HAP-1 (cell line): Measurements from ENCODE around the gene XPNPEP3.

Source experiments
- DNase-seq, 2 experiments: peaks; one replicate each; pipeline ENCODE4 v3.0.0-alpha.2; 2016 to 2020; ENCODE audit warnings: low spot score in 2 of 2
- H3K27me3 ChIP-seq: fragments of 250-450 bp; sonication (Bioruptor Pico); 2 replicates; pipeline ENCODE4 v1.5.1; 2020; ENCODE audit warnings: low read depth, mild to moderate bottlenecking, moderate library complexity
- H3K36me3 ChIP-seq: fragments of 250-450 bp; sonication (Bioruptor Pico); replicated peaks from 2 replicates; pipeline ENCODE4 v1.5.1; 2020; ENCODE audit warnings: mild to moderate bottlenecking
- H3K4me1 ChIP-seq: fragments of 250-450 bp; sonication (Bioruptor Pico); 2 replicates; pipeline ENCODE4 v1.5.1; 2020; ENCODE audit warnings: mild to moderate bottlenecking
- H3K4me3 ChIP-seq: fragments of 250-450 bp; sonication (Bioruptor Pico); 2 replicates; pipeline ENCODE4 v1.5.1; 2020; ENCODE audit warnings: mild to moderate bottlenecking, moderate library complexity
- H3K9me3 ChIP-seq: fragments of 250-450 bp; sonication (Bioruptor Pico); 2 replicates; pipeline ENCODE4 v1.5.1; 2020; ENCODE audit warnings: mild to moderate bottlenecking, moderate library complexity
- in situ Hi-C: fragments of 300-500 bp; cut with MboI; formaldehyde crosslinking; loops from 3 replicates; pipeline ENCODE4 v1.14.3; 2020; ENCODE audit warnings: low sequenced_read_pairs, inconsistent platforms, mixed read lengths

XPNPEP3 gene

GRCh38 chr22:40967111-40967760 lies 110.3 kb downstream of the XPNPEP3 start:
- Histone ChIP-seq H3K4me1 (peaks cover 6% of the 10 kb centered on the region; the same call in 1 of the 2 replicates), H3K4me3 (no peak overlapping the region), H3K27me3 (no peaks in the 10 kb centered on the region), H3K9me3 (no peaks in the 10 kb centered on the region), H3K36me3 (peaks cover 65% of the 10 kb centered on the region)
- in situ Hi-C loops, result no loop called here
- DNase-seq, result no peak

DNA sequence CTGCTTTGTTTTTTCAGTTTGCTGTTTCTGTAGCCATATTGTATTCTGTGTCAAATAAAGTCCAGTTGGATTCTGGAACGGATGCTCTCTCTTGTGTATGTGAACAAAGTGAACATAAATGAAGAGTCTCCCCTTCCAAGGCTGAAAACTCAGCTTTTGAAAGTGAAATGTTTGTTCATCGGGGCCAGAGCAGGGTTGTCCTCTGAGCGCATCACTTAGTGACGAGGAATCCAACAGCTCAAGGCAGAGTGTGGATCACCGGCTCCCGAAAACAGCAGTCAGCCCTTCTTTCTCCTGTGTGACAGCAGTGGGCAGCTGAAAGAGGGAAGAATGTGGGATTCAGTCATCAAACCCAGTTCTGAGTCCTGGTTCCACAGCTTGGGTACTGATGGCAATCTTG lies 115.6 kb downstream of the XPNPEP3 start:
- no peak overlapping the region for H3K4me3 ChIP-seq
- H3K4me1 ChIP-seq, result no peaks in the 10 kb centered on the region
- no peaks in the 10 kb centered on the region for H3K9me3 ChIP-seq
- in situ Hi-C loops, result no loop called here
- no peak for DNase-seq
- no peaks in the 10 kb centered on the region for H3K27me3 ChIP-seq
- peaks cover 23% of the 10 kb centered on the region for H3K36me3 ChIP-seq

GRCh38 chr22:40973144-40973543 lies 116.2 kb downstream of the XPNPEP3 start:
- DNase-seq, result no peak
- in situ Hi-C loops, result no loop called here
- Histone ChIP-seq H3K4me3 (no peak overlapping the region), H3K9me3 (no peaks in the 10 kb centered on the region), H3K27me3 (no peaks in the 10 kb centered on the region), H3K4me1 (no peaks in the 10 kb centered on the region), H3K36me3 (peaks cover 18% of the 10 kb centered on the region)

DNA sequence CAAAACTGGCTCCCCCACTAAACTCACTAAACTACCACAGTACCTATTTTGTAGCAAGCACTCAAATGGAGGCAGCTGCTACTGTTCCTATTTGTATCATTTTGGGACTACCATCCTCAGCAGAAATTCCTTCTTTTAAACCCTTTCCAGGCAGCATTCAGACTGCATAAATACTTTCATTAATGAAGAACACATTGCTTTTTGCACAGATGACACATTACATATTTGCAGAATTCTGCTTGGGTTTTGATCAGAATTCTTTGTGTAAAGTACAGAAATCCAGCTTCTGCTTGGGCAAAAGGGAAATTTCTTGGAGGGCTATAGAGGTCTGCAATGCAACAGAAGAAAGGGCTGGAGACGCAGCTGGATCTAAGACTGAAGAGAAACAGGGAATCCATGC lies 118.4 kb downstream of the XPNPEP3 start:
- H3K27me3 ChIP-seq, result no peaks in the 10 kb centered on the region
- no peaks in the 10 kb centered on the region for H3K4me1 ChIP-seq
- no peak for DNase-seq
- in situ Hi-C loops, result no loop called here
- no peaks in the 10 kb centered on the region for H3K9me3 ChIP-seq
- H3K36me3 ChIP-seq, result peaks cover 6% of the 10 kb centered on the region; the same call in 1 of the 2 replicates
- no peak overlapping the region for H3K4me3 ChIP-seq

DNA sequence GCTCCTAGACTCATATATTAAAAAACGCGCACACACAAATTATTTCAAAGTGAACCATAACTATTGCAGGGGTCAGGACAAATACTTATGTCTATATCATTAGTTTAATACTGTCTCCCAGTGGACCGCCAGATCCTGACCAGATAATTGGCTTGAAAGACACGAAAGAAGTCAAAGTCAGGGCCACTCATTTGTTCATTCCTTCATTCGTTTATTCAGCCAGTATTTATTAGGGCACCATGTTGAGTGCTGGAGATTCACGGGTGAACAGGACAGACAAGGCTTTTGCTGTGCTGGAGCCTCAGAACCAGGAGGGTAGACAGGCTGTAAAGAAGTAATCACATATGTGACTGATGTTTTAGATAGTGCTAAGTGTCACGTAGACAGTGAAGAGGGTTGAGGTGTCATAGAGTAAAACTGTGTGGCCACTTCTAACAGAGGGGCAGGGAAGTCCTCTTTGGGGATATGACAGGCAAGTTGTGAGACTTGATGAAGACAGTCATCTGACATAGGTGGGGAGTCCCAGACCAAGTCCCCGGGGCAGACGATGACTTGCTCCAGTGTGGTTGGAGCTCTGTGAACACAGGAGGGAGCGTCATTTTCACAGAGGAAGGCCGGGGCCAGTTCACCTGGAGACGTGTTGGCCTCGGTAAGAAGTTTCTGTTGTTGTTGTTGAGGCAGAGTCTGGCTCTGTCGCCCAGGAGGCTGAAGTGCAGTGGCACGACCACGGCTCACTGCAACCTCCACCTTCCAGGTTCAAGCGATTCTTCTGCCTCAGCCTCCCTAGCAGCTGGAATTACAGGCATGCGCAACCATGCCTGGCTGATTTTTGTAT lies 120.1 kb downstream of the XPNPEP3 start:
- in situ Hi-C loops, result no loop called here
- no peaks in the 10 kb centered on the region for H3K27me3 ChIP-seq
- no peaks in the 10 kb centered on the region for H3K9me3 ChIP-seq
- H3K4me3 ChIP-seq, result no peak overlapping the region
- H3K4me1 ChIP-seq, result no peaks in the 10 kb centered on the region
- no peak for DNase-seq
- H3K36me3 ChIP-seq, result peaks cover 6% of the 10 kb centered on the region; the same call in 1 of the 2 replicates

GRCh38 chr22:40979198-40979597 lies 122.2 kb downstream of the XPNPEP3 start:
- Histone ChIP-seq H3K27me3 (no peaks in the 10 kb centered on the region), H3K4me3 (no peak overlapping the region), H3K4me1 (no peaks in the 10 kb centered on the region), H3K9me3 (no peaks in the 10 kb centered on the region), H3K36me3 (no peaks in the 10 kb centered on the region)
- DNase-seq, result no peak
- in situ Hi-C loops, result no loop called here

DNA sequence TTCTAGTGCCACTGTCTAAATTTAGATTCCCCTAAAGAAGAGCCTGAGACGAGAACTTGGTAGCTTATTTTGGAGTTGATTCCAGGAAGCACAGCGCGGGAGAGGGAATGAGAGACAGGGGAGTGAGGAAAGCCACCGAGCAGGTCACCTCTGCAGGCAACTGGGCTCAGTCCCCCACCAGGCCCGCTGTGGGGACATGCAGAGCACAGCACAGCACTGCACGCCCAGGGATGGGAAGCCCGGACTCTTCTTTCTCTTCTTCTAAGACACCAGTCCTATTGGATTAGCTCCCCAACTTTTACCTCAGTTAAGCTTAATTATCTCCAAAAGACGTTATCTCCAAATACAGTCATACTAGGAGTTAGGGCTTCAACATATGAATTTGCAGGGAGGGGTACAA lies 122.9 kb downstream of the XPNPEP3 start:
- in situ Hi-C loops, result no loop called here
- H3K4me1 ChIP-seq, result no peaks in the 10 kb centered on the region
- H3K4me3 ChIP-seq, result no peak overlapping the region
- DNase-seq, result no peak
- H3K27me3 ChIP-seq, result no peaks in the 10 kb centered on the region
- no peaks in the 10 kb centered on the region for H3K9me3 ChIP-seq
- H3K36me3 ChIP-seq, result no peaks in the 10 kb centered on the region
